CD4-positive, alpha-beta T cell (primary cell): ENCODE measurements around the gene LNX1. TPM values are rescaled to one million over a fixed set of nuclear protein-coding genes. Genes with fewer than 3 reads are reported as not detected.

Experiments
- ATAC-seq: fragments of 200-7000 bp; cut with Tn5 transposase; one replicate; pipeline ENCODE4 v1.10.0; 2022; ENCODE audit warnings: mild to moderate bottlenecking; ENCODE audit not compliant: poor library complexity
- CTCF ChIA-PET: fragments of 350-600 bp; sonication (Branson Sonifier 250); formaldehyde crosslinking; loops from one replicate; lab custom pipeline; 2021; ENCODE audit warnings: antibody characterized with exemption, inconsistent platforms; lab: Charles Lee
- POLR2A ChIA-PET: fragments of 350-600 bp; sonication (Branson Sonifier 250); formaldehyde crosslinking; loops from one replicate; lab custom pipeline; 2021; ENCODE audit warnings: antibody characterized with exemption, inconsistent platforms; lab: Charles Lee
- DNase-seq, 14 experiments: peaks; one replicate each; pipeline ENCODE4 v3.0.0-alpha.2; 2013 to 2020; ENCODE audit warnings: mixed read lengths in 2 of 14
- H3K27ac ChIP-seq, 2 donors: one replicate each; pipeline versions ENCODE4 v1.5.1 to v1.7.0; 2013; ENCODE audit warnings: low read length in 2 of 2, low read depth in 1 of 2, mild to moderate bottlenecking in 1 of 2
- H3K27me3 ChIP-seq, 2 experiments: 1 replicate in 1 of 2; 2 replicates in 1 of 2; pipeline versions ENCODE4 v1.6.1 to v1.7.0; 2013; ENCODE audit warnings: low read length in 2 of 2, control low read depth in 1 of 2, mild to moderate bottlenecking in 1 of 2, moderate library complexity in 1 of 2; ENCODE audit not compliant: insufficient read depth in 2 of 2, control insufficient read depth in 1 of 2
- H3K36me3 ChIP-seq: one replicate; pipeline ENCODE4 v1.6.1; 2013; ENCODE audit warnings: low read length, control low read depth; ENCODE audit not compliant: insufficient read depth
- H3K4me1 ChIP-seq: one replicate; pipeline ENCODE4 v1.6.1; 2013; ENCODE audit warnings: low read length, control low read depth; ENCODE audit not compliant: insufficient read depth
- H3K4me3 ChIP-seq: one replicate; pipeline ENCODE4 v1.5.1; 2013; ENCODE audit warnings: mild to moderate bottlenecking, low read length, moderate library complexity
- H3K9me3 ChIP-seq, 2 experiments: 1 replicate in 1 of 2; 2 replicates in 1 of 2; pipeline versions ENCODE4 v1.6.1 to v1.7.0; 2013; ENCODE audit warnings: low read length in 2 of 2, mild to moderate bottlenecking in 2 of 2, control low read depth in 1 of 2, moderate library complexity in 1 of 2; ENCODE audit not compliant: control insufficient read depth in 1 of 2, insufficient read depth in 1 of 2
- H3K27ac Mint-ChIP-seq: one replicate; pipeline ENCODE4 v1.8.0; 2020; ENCODE audit warnings: mixed read lengths
- H3K27me3 Mint-ChIP-seq: one replicate; pipeline ENCODE4 v1.8.0; 2021; ENCODE audit warnings: mixed read lengths
- H3K36me3 Mint-ChIP-seq: one replicate; pipeline ENCODE4 v1.8.0; 2021; ENCODE audit warnings: low read depth, mixed read lengths
- H3K4me1 Mint-ChIP-seq: one replicate; pipeline ENCODE4 v1.8.0; 2021; ENCODE audit warnings: low read depth, mixed read lengths
- H3K4me3 Mint-ChIP-seq: one replicate; pipeline ENCODE4 v1.8.0; 2020; ENCODE audit warnings: mild to moderate bottlenecking, mixed read lengths
- H3K9me3 Mint-ChIP-seq: one replicate; pipeline ENCODE4 v1.8.0; 2020; ENCODE audit warnings: mixed read lengths
- intact Hi-C, 2 experiments: fragments of 100-400 bp; cut with DNase I in 1 of 2; cut with micrococcal nuclease in 1 of 2; formaldehyde crosslinking; loops; one replicate each; pipeline versions ENCODE4 v1.15.1 to v1.9.0; 2023 to 2025; cut with DNase I, micrococcal nuclease
- total RNA-seq, 174 experiments: library from RNA in 2 of 174; stranded (reverse) in 2 of 174; gene quantifications; one replicate each; pipeline ENCODE4 v1.2.3 and lab custom pipeline; 2021 to 2026
- TF ChIP-seq, protein P1 (sequence below): fragments of 200-600 bp; IDR thresholded peaks from one replicate; pipeline ENCODE4 v1.8.0; 2022; ENCODE audit warnings: antibody characterized with exemption, mild to moderate bottlenecking

Gene LNX1
- total RNA-seq, 2 experiments from 2014 or later = not detected

GRCh38 chr4:53465281-53465680 lies 126.0 kb downstream of the LNX1 start:
- Mint-ChIP-seq H3K27me3 (no peaks in the 10 kb centered on the region), H3K4me1 (no peaks in the 10 kb centered on the region), H3K36me3 (peaks cover 44% of the 10 kb centered on the region), H3K4me3 (no peak overlapping the region), H3K9me3 (peaks cover 3% of the 10 kb centered on the region), H3K27ac (no peak overlapping the region)
- Histone ChIP-seq H3K4me1 (no peaks in the 10 kb centered on the region), H3K36me3 (peaks cover 23% of the 10 kb centered on the region), H3K27me3 (no peaks in the 10 kb centered on the region), H3K9me3 (peaks cover 3 to 11% of the 10 kb centered on the region in 2 experiments), H3K27ac (no peak overlapping the region), H3K4me3 (no peak overlapping the region)
- intact Hi-C loops = no loop called here
- POLR2A ChIA-PET = no interaction called here
- TF ChIP-seq, protein P1, sequence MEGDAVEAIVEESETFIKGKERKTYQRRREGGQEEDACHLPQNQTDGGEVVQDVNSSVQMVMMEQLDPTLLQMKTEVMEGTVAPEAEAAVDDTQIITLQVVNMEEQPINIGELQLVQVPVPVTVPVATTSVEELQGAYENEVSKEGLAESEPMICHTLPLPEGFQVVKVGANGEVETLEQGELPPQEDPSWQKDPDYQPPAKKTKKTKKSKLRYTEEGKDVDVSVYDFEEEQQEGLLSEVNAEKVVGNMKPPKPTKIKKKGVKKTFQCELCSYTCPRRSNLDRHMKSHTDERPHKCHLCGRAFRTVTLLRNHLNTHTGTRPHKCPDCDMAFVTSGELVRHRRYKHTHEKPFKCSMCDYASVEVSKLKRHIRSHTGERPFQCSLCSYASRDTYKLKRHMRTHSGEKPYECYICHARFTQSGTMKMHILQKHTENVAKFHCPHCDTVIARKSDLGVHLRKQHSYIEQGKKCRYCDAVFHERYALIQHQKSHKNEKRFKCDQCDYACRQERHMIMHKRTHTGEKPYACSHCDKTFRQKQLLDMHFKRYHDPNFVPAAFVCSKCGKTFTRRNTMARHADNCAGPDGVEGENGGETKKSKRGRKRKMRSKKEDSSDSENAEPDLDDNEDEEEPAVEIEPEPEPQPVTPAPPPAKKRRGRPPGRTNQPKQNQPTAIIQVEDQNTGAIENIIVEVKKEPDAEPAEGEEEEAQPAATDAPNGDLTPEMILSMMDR = no peak
- DNase-seq = no peak
- CTCF ChIA-PET = no interaction called here
- no peak for ATAC-seq

- Histone ChIP-seq H3K27ac (no peak overlapping the region), H3K36me3 (peaks cover 42% of the 10 kb centered on the region), H3K4me1 (no peaks in the 10 kb centered on the region), H3K27me3 (no peaks in the 10 kb centered on the region), H3K4me3 (no peak overlapping the region), H3K9me3 (peaks cover 3 to 11% of the 10 kb centered on the region in 2 experiments)
- DNase-seq (no peak), ATAC-seq (no peak)
- Mint-ChIP-seq H3K27ac (no peak overlapping the region), H3K4me3 (no peak overlapping the region), H3K27me3 (no peaks in the 10 kb centered on the region), H3K36me3 (peaks cover 59% of the 10 kb centered on the region), H3K4me1 (no peaks in the 10 kb centered on the region), H3K9me3 (no peaks in the 10 kb centered on the region)
- ChIA-PET CTCF (interaction anchor here (1.5 kb wide), 1 partner anchor 9 kb away, joined by 3 read pairs; no protein-coding TSS in a partner anchor), POLR2A (no interaction called here)
- intact Hi-C loops = no loop called here
- TF ChIP-seq, protein P1 = no peak
Measured at GRCh38 chr4:53463340-53463739, 127.9 kb downstream of the LNX1 start.

DNA sequence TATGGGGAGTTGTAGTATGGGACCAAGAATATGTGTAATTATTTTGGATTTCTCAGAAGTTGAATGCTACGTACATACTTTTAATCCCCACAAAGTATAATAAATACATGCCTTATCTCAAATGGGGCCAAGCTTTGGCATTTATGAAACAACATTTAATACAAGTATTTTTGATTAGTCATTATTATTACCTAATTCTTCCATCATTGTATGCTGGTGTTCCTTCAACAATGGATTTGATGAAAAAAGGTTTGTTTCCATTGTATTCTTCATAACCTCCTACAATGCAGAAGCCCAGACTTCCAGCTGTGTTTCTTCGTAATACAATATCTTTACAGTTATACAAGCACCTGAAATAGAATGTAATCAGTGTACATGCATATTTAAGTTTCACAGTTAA lies 130.0 kb downstream of the LNX1 start:
- H3K27me3 Mint-ChIP-seq = no peaks in the 10 kb centered on the region
- DNase-seq (no peak), ATAC-seq (no peak)
- intact Hi-C loops = no loop called here
- no peak overlapping the region for H3K4me3 ChIP-seq
- no peaks in the 10 kb centered on the region for H3K9me3 Mint-ChIP-seq
- H3K4me1 Mint-ChIP-seq = no peaks in the 10 kb centered on the region
- ChIA-PET POLR2A (no interaction called here), CTCF (no interaction called here)
- TF ChIP-seq, protein P1 = no peak
- no peaks in the 10 kb centered on the region for H3K4me1 ChIP-seq
- no peak overlapping the region for H3K27ac Mint-ChIP-seq
- H3K36me3 Mint-ChIP-seq = peaks cover 75% of the 10 kb centered on the region
- peaks cover 55% of the 10 kb centered on the region for H3K36me3 ChIP-seq
- no peak overlapping the region for H3K4me3 Mint-ChIP-seq
- H3K27me3 ChIP-seq = no peaks in the 10 kb centered on the region
- no peak overlapping the region for H3K27ac ChIP-seq
- peaks cover 0 to 1% of the 10 kb centered on the region in 2 experiments for H3K9me3 ChIP-seq
